Ramos (cell line): Measurements from ENCODE around the gene RPAP3.

Experiments
- in situ Hi-C: fragments of 300-500 bp; cut with MboI; formaldehyde crosslinking; loops from one replicate; pipeline ENCODE4 v1.14.3; 2022; ENCODE audit warnings: low sequenced_read_pairs; ENCODE audit not compliant: unreplicated experiment

RPAP3 gene, protein sequence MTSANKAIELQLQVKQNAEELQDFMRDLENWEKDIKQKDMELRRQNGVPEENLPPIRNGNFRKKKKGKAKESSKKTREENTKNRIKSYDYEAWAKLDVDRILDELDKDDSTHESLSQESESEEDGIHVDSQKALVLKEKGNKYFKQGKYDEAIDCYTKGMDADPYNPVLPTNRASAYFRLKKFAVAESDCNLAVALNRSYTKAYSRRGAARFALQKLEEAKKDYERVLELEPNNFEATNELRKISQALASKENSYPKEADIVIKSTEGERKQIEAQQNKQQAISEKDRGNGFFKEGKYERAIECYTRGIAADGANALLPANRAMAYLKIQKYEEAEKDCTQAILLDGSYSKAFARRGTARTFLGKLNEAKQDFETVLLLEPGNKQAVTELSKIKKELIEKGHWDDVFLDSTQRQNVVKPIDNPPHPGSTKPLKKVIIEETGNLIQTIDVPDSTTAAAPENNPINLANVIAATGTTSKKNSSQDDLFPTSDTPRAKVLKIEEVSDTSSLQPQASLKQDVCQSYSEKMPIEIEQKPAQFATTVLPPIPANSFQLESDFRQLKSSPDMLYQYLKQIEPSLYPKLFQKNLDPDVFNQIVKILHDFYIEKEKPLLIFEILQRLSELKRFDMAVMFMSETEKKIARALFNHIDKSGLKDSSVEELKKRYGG

DNA sequence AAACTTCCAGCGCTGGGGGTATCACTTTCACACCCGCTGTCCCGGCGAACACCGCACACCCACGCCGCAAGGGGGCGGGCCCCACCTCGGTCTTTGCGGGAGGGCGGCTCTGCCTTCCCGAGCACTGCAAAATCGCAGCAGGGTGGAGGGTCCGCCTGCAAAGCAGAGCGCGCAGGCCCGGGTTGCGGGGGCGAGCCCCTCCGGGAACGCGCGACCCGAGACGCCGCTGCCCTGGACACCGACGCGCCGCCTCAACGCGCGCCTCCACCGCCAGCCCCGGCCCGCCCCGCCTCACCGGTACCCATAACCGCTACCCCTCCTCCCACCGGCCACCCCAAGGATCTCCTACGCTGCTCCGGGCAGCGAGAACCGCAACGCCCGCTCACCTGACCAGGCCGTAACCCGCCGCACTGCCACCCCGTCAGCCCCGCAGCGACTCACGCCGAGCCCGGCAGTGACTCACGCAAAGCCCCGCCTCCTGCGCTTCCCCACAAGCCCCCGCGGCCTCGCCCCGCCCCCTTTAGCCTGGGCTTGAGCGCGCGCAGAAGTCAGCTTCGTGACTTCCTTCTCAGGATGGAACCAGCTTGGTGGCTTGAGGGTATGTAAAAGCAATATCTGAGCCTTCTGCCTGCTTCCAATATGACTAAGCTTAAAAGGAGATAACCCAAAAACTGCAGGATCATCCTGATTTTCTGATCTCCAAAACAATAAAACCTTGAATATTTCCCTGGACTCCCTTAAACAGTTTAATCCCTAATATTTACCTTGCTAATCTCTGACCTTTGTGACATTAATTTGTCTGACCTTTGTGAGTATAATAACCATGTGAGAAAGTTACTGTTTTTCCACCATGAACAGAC is at the start of gene RPAP3:
RPAP3 (minus strand) TSS at position 465 of the 860 bp plus-strand sequence. CDS start 3,190 bp downstream, outside the sequence.
- in situ Hi-C loops: no loop called here

- in situ Hi-C loops: no loop called here
Measured at GRCh38 chr12:47754881-47755280, 49.1 kb upstream of the RPAP3 start.

- in situ Hi-C loops: no loop called here
Measured at GRCh38 chr12:47754126-47754525, 48.3 kb upstream of the RPAP3 start.

DNA sequence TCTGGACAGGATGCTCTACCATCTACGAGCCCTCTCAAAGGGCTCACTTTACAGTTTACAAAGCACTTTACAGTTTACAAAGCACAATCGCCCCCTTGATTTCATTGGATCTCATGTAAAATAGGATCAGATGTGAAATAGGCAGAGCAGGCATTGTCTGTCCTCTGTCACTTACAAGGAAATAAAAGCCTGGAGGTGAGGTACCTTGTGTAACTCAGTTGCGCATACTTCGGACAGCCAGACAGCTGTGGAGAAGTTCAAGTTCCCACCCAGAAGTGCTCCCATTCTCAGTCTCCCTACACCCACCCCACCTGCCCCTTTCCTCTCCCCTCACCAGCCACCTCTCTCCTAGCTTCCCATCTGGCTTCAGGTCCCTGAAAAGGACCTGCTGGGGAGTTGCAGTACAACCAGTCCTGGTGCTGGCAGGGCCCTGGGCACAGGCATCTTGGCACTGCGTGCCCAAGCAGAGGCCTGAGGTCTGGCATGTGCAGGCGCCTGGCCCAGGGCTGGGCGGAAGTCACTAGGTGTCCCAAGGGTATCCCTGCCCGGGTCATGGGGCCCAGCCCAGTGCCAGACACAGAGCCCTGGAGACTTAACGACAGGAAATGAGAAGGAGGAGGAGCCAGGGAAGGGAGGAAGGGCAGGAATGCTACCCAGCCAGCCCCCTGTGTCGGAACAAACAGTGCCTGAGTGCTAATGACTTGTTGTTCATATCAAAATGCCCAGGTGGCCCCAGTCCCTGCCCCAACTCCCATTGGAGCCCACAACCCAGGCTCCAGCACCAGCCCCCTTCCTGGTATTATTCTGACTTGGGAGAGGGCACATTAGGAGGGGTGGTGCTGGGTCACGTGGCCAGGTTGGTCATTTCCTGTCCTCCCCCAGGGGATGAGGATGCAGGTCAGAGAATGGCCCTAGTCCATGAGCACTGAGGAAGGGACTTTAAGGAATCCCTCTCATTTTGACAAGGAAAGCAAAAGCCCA is 47.5 kb upstream of the RPAP3 start:
- in situ Hi-C loops: no loop called here

- in situ Hi-C loops: no loop called here
Measured at GRCh38 chr12:47752552-47752951, 46.7 kb upstream of the RPAP3 start.

- in situ Hi-C loops: no loop called here
Measured at GRCh38 chr12:47752121-47752520, 46.3 kb upstream of the RPAP3 start.

- in situ Hi-C loops: no loop called here
Measured at GRCh38 chr12:47751561-47751960, 45.7 kb upstream of the RPAP3 start.

DNA sequence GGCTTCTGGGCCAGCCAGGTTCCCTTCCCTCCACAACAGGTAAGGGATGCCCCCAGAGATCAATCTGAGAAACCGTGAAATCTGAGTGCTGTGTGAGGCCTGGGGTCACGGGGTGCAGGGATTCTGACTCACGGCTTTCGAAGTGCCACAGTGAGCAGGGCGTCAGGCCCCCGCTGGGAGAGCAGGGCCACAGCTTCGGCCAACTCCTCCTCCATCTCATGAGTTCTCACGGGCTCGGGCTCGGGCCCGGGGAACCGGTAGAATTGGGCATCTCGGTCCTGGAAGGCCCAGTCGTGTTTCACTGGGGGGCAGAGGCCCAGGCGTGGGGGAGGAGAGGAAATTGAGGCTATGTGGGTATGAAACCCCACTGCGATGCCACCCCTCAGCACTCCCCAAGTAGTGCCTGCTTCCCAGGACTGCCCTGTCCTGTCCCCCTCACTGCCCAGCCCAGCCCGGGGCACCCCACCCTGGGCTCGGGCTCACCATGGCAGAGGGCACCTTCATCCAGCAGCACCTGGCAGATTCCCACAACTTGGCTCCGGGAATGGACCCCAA is 45.2 kb upstream of the RPAP3 start:
- in situ Hi-C loops: no loop called here

GRCh38 chr12:47750229-47750798 is 44.5 kb upstream of the RPAP3 start:
- in situ Hi-C loops: no loop called here

GRCh38 chr12:47748899-47749298 is 43.1 kb upstream of the RPAP3 start:
- in situ Hi-C loops: no loop called here

GRCh38 chr12:47748507-47748828 is 42.6 kb upstream of the RPAP3 start:
- in situ Hi-C loops: no loop called here

DNA sequence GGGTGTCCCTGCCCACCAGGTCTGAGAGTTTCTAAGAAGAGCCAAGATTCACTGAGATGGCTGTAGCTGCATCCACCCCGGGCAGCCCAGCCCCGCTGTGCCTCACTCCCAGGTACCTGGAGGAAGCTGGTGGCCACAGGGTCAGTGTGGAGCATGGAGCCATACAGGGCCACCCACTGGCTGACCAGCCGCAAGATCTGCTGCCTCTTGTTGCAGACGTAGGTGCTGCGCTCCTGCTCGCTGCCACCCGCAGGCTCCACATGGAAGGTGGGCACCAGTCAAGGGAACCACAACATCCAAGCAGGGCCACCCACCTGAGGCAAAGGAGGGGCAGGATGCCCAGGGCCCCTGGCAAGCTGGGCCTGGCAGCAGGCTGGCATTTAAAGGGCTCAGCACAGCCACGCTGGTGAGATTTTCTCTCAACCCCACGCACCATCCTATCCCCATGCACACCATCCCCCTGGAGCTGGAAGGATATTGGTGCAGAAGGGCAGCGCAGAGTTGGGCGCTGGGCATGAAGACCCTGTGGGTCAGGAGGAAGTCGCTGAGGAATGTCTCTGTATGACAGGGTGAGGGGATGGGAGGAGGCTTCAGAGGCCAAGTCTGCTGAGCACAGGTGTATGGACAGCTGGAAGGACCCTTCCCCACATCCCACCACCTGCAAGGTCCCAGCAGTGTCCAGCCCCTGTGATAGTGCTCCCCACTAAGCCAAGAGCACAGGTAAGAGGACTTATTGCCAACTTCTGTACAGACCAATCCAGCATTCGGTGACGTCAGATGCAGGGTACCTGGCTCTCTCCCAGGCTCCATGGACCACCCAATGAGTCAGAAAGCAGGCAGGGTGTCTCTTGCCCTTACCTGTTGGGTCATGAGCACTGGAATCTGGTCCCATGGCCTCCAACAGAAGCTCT is 42.0 kb upstream of the RPAP3 start:
- in situ Hi-C loops: no loop called here

- in situ Hi-C loops: no loop called here
Measured at GRCh38 chr12:47747126-47747525, 41.3 kb upstream of the RPAP3 start.

- in situ Hi-C loops: no loop called here
Measured at GRCh38 chr12:47746523-47746922, 40.7 kb upstream of the RPAP3 start.

- in situ Hi-C loops: no loop called here
Measured at GRCh38 chr12:47746073-47746472, 40.2 kb upstream of the RPAP3 start.

DNA sequence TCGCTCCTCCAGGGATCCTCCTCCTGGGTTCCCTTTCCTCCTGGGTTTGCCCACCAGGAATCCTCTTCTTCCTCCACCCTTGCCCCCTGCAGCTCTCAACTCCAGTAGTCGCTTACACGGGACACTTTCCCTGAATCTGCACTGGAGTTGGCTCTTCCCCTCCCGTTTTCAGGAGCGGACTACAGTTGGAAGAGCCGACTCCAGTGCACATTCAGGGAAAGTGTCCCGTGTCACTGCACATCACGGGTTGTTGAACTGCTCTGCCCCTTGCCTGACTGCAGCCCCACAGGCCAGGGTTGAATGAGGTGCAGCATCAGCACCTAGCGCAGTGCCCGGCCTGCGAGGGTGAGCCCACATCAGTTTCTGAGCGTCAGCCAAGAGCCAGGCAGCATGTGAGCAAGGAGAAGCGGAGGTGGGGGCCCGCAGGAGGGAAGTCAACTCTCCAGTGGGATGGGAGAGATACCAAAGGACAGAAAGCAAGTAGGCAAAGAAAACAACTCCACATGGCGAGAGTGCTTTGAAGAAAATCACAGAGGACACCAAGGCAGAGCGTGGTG is 39.7 kb upstream of the RPAP3 start:
- in situ Hi-C loops: no loop called here

- in situ Hi-C loops: no loop called here
Measured at GRCh38 chr12:47744778-47745436, 39.1 kb upstream of the RPAP3 start.
